Body of pancreas (tissue), 4 donors: Measurements from ENCODE around the gene ADH1C. TPM values are rescaled to one million over a fixed set of nuclear protein-coding genes. Genes with fewer than 3 reads are reported as not detected.
"Not testable (repeated sequence)": the region's sequence is repeated elsewhere in the genome, so short reads cannot be mapped to it uniquely, and the experiment has no call there.

Source experiments
- ATAC-seq: fragments of 150-250 bp; one replicate; pipeline ENCODE4 v1.9.1; 2016
- DNase-seq, 4 donors: peaks; one replicate each; pipeline ENCODE4 v3.0.0-alpha.2; 2019
- H3K27ac ChIP-seq, 4 donors: fragments of 200-600 bp; sonication (generic); 1 replicate in 3 of 4; 2 replicates in 1 of 4; pipeline versions ENCODE4 v1.5.1 to v1.6.1; 2016 to 2019; ENCODE audit warnings: mild to moderate bottlenecking in 1 of 4, mixed read lengths in 1 of 4, moderate library complexity in 1 of 4
- H3K27me3 ChIP-seq, 2 donors: fragments of 200-600 bp; sonication (generic); one replicate each; pipeline ENCODE4 v1.6.0; 2016; ENCODE audit warnings: mild to moderate bottlenecking in 1 of 2
- H3K36me3 ChIP-seq, 2 donors: fragments of 200-600 bp; sonication (generic); replicated peaks in 1 of 2; 2 replicates each; pipeline ENCODE4 v1.5.1; 2016; ENCODE audit warnings: low read depth in 2 of 2; ENCODE audit not compliant: insufficient read depth in 1 of 2
- H3K4me1 ChIP-seq: fragments of 200-600 bp; sonication (generic); one replicate; pipeline ENCODE4 v1.6.0; 2016
- H3K4me3 ChIP-seq, 2 donors: fragments of 200-600 bp; sonication (generic); 1 replicate in 1 of 2; 2 replicates in 1 of 2; pipeline ENCODE4 v1.5.1; 2016 to 2019
- H3K9me3 ChIP-seq, 3 donors: fragments of 200-600 bp; sonication (generic); 1 replicate in 2 of 3; 2 replicates in 1 of 3; pipeline ENCODE4 v1.5.1; 2016
- CTCF ChIP-seq, 7 experiments: fragments of 450-650 bp in 4 of 7; fragments of 200-600 bp in 3 of 7; sonication (generic) in 3 of 7; IDR thresholded peaks; one replicate each; pipeline ENCODE4 v1.5.1; 2016 to 2019; ENCODE audit warnings: antibody characterized with exemption in 7 of 7
- POLR2A ChIP-seq, 3 donors: fragments of 450-650 bp; IDR thresholded peaks; one replicate each; pipeline ENCODE4 v1.6.1; 2016; ENCODE audit warnings: antibody characterized with exemption in 3 of 3, mild to moderate bottlenecking in 2 of 3
- WGBS, 2 donors: methylation state at CpG; one replicate each; pipeline ENCODE4 v1.1.5; 2017; 5-methylcytosine and 5-hydroxymethylcytosine counted together
- intact Hi-C: fragments of 100-400 bp; cut with DNase I; formaldehyde crosslinking; loops from one replicate; pipeline ENCODE4 v1.15.1; 2023
- total RNA-seq, 2 donors: library from RNA; depleted of rRNA; stranded (reverse); fragments of >200 nt; gene quantifications; one replicate each; pipeline ENCODE4 v1.1.0, GENCODE V29; 2016

The ADH1C gene
- total RNA-seq, 2 donors from 2014 or later = 10.9 to 38.9 TPM

- DNase-seq = peak in 1 of 4 donors; percentile 33
- peak; percentile 46 for ATAC-seq
- peaks cover 24% of the 10 kb centered on the region for H3K4me1 ChIP-seq
- intact Hi-C loops = no loop called here
- no peak overlapping the region for H3K4me3 ChIP-seq
- no peaks in the 10 kb centered on the region for H3K27me3 ChIP-seq
- H3K9me3 ChIP-seq = no peaks in the 10 kb centered on the region
- WGBS, 2 donors = 42 to 64% methylated on average over 1 of the region's 1 CpG
- no peaks in the 10 kb centered on the region for H3K36me3 ChIP-seq
- TF ChIP-seq CTCF (IDR thresholded peaks at IDR 0.05) (no peak), POLR2A (IDR thresholded peaks at IDR 0.05) (no peak)
- H3K27ac ChIP-seq = peak overlapping the region; percentile 14 to 60 (median 36)
These were observed 30.3 kb upstream of the ADH1C start for GRCh38 chr4:99382745-99383360.

- ATAC-seq (no peak), DNase-seq (no peak)
- peaks cover 24% of the 10 kb centered on the region for H3K4me1 ChIP-seq
- no peaks in the 10 kb centered on the region for H3K9me3 ChIP-seq
- no peaks in the 10 kb centered on the region for H3K36me3 ChIP-seq
- 3 to 23% methylated on average over 1 of the region's 1 CpG for WGBS, 2 donors
- H3K4me3 ChIP-seq = no peak overlapping the region
- H3K27ac ChIP-seq = no peak overlapping the region
- H3K27me3 ChIP-seq = no peaks in the 10 kb centered on the region
- intact Hi-C loops = no loop called here
- TF ChIP-seq POLR2A (IDR thresholded peaks at IDR 0.05) (no peak), CTCF (IDR thresholded peaks at IDR 0.05) (no peak)
These were observed 29.1 kb upstream of the ADH1C start for GRCh38 chr4:99381588-99382175.

GRCh38 chr4:99379571-99379970 is 27.0 kb upstream of the ADH1C start:
- Histone ChIP-seq H3K27me3 (no peaks in the 10 kb centered on the region), H3K4me1 (peaks cover 24% of the 10 kb centered on the region), H3K9me3 (no peaks in the 10 kb centered on the region), H3K4me3 (no peak overlapping the region), H3K27ac (no peak overlapping the region), H3K36me3 (no peaks in the 10 kb centered on the region)
- ATAC-seq (no peak), DNase-seq (no peak)
- TF ChIP-seq POLR2A (IDR thresholded peaks at IDR 0.05) = no peak
- no peak for TF ChIP-seq CTCF (IDR thresholded peaks at IDR 0.05)
- intact Hi-C loops = no loop called here

- ATAC-seq = no peak
- H3K4me3 ChIP-seq = no peak overlapping the region
- no peak overlapping the region for H3K27ac ChIP-seq
- DNase-seq = no peak
- intact Hi-C loops = no loop called here
- H3K36me3 ChIP-seq = no peaks in the 10 kb centered on the region
- WGBS, 2 donors = 91 to 96% methylated on average over 3 of the region's 3 CpGs
- H3K27me3 ChIP-seq = no peaks in the 10 kb centered on the region
- no peaks in the 10 kb centered on the region for H3K9me3 ChIP-seq
- peaks cover 20% of the 10 kb centered on the region for H3K4me1 ChIP-seq
- TF ChIP-seq CTCF (IDR thresholded peaks at IDR 0.05) (no peak), POLR2A (IDR thresholded peaks at IDR 0.05) (no peak)
These were observed 26.3 kb upstream of the ADH1C start for GRCh38 chr4:99378876-99379275.

- intact Hi-C loops = not testable (repeated sequence)
These were observed 24.8 kb upstream of the ADH1C start for GRCh38 chr4:99377341-99377740.

GRCh38 chr4:99372464-99372863 is 19.9 kb upstream of the ADH1C start:
- ATAC-seq, intact Hi-C loops, H3K36me3 ChIP-seq, H3K9me3 ChIP-seq, H3K4me1 ChIP-seq, H3K27ac ChIP-seq, DNase-seq, H3K27me3 ChIP-seq, H3K4me3 ChIP-seq: not testable (repeated sequence)
- 94 to 96% methylated on average over 2 of the region's 2 CpGs for WGBS, 2 donors

More at GRCh38 chr4:99377341-99377740, 24.8 kb upstream of the ADH1C start:
- WGBS, 2 donors = 77% methylated on average over 6 of the region's 6 CpGs
- H3K27me3 ChIP-seq, H3K4me1 ChIP-seq, ATAC-seq, H3K27ac ChIP-seq, H3K4me3 ChIP-seq, H3K36me3 ChIP-seq, H3K9me3 ChIP-seq: not testable (repeated sequence)
- TF ChIP-seq CTCF (IDR thresholded peaks at IDR 0.05) = peak in 5 of 7 experiments; percentile 5 to 48 (median 36)
- peak in 2 of 4 donors; percentile 49 to 55 for DNase-seq

GRCh38 chr4:99367817-99368216 is 15.3 kb upstream of the ADH1C start:
- WGBS, 2 donors = 61 to 70% methylated on average over 2 of the region's 2 CpGs
- H3K27me3 ChIP-seq, DNase-seq, intact Hi-C loops, H3K36me3 ChIP-seq, H3K4me3 ChIP-seq, H3K4me1 ChIP-seq, H3K9me3 ChIP-seq, ATAC-seq, H3K27ac ChIP-seq: not testable (repeated sequence)
